Measurements from ENCODE around the gene SMIM29. TPM values are rescaled to one million over a fixed set of nuclear protein-coding genes. Genes with fewer than 3 reads are reported as not detected.

Gene SMIM29
- total and polyA plus RNA-seq, 2 experiments from 2014 or later = 5.0 to 15.9 TPM

- Mint-ChIP-seq H3K4me3 (peak overlapping the region; percentile 72), H3K27ac (peak overlapping the region; percentile 90), H3K27me3 (ENCODE audit: insufficient read depth, low read depth, poor library complexity) (peaks cover 29% of the 10 kb centered on the region), H3K4me1 (peaks cover 43% of the 10 kb centered on the region), H3K36me3 (ENCODE audit: low read depth) (no peaks in the 10 kb centered on the region), H3K9me3 (no peaks in the 10 kb centered on the region; the same call in 1 of the 3 replicates)
- no peaks in the 10 kb centered on the region for H3K79me2 ChIP-seq (replicated peaks; ENCODE audit: insufficient read depth)
- no peaks in the 10 kb centered on the region for H3K27me3 ChIP-seq (ENCODE audit: insufficient read depth)
- peak overlapping the region; percentile 77 for H3K4me2 ChIP-seq
- TF ChIP-seq POLR2AphosphoS5 (IDR thresholded peaks at IDR 0.05; ENCODE audit: low read depth) (no peak; the same call in 1 of the 2 replicates), JUNB (IDR thresholded peaks at IDR 0.05; ENCODE audit: unreplicated experiment) (no peak), EZH2phosphoT487 (IDR thresholded peaks at IDR 0.05; ENCODE audit: unreplicated experiment) (no peak), ZNF331 (CRISPR knock-in tag; IDR thresholded peaks at IDR 0.05; ENCODE audit: low read depth) (no peak), STAT1 (IDR thresholded peaks at IDR 0.05; ENCODE audit: unreplicated experiment) (no peak), NANOG (IDR thresholded peaks at IDR 0.05; ENCODE audit: borderline replicate concordance) (no peak), EZH2 (IDR thresholded peaks at IDR 0.05; ENCODE audit: low read depth, unreplicated experiment) (no peak), CREB1 (CRISPR knock-in tag; IDR thresholded peaks at IDR 0.05; ENCODE audit: low read depth) (no peak), ZNF114 (CRISPR knock-in tag; IDR thresholded peaks at IDR 0.05) (no peak)
- TF ChIP-seq, protein P1, sequence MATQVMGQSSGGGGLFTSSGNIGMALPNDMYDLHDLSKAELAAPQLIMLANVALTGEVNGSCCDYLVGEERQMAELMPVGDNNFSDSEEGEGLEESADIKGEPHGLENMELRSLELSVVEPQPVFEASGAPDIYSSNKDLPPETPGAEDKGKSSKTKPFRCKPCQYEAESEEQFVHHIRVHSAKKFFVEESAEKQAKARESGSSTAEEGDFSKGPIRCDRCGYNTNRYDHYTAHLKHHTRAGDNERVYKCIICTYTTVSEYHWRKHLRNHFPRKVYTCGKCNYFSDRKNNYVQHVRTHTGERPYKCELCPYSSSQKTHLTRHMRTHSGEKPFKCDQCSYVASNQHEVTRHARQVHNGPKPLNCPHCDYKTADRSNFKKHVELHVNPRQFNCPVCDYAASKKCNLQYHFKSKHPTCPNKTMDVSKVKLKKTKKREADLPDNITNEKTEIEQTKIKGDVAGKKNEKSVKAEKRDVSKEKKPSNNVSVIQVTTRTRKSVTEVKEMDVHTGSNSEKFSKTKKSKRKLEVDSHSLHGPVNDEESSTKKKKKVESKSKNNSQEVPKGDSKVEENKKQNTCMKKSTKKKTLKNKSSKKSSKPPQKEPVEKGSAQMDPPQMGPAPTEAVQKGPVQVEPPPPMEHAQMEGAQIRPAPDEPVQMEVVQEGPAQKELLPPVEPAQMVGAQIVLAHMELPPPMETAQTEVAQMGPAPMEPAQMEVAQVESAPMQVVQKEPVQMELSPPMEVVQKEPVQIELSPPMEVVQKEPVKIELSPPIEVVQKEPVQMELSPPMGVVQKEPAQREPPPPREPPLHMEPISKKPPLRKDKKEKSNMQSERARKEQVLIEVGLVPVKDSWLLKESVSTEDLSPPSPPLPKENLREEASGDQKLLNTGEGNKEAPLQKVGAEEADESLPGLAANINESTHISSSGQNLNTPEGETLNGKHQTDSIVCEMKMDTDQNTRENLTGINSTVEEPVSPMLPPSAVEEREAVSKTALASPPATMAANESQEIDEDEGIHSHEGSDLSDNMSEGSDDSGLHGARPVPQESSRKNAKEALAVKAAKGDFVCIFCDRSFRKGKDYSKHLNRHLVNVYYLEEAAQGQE (IDR thresholded peaks at IDR 0.05; ENCODE audit: unreplicated experiment) = no peak
- TF ChIP-seq, protein P2, sequence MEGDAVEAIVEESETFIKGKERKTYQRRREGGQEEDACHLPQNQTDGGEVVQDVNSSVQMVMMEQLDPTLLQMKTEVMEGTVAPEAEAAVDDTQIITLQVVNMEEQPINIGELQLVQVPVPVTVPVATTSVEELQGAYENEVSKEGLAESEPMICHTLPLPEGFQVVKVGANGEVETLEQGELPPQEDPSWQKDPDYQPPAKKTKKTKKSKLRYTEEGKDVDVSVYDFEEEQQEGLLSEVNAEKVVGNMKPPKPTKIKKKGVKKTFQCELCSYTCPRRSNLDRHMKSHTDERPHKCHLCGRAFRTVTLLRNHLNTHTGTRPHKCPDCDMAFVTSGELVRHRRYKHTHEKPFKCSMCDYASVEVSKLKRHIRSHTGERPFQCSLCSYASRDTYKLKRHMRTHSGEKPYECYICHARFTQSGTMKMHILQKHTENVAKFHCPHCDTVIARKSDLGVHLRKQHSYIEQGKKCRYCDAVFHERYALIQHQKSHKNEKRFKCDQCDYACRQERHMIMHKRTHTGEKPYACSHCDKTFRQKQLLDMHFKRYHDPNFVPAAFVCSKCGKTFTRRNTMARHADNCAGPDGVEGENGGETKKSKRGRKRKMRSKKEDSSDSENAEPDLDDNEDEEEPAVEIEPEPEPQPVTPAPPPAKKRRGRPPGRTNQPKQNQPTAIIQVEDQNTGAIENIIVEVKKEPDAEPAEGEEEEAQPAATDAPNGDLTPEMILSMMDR (conservative IDR thresholded peaks at IDR 0.05; ENCODE audit: low read depth in 2 of 2) = no peak
- TF ChIP-seq, protein P3, sequence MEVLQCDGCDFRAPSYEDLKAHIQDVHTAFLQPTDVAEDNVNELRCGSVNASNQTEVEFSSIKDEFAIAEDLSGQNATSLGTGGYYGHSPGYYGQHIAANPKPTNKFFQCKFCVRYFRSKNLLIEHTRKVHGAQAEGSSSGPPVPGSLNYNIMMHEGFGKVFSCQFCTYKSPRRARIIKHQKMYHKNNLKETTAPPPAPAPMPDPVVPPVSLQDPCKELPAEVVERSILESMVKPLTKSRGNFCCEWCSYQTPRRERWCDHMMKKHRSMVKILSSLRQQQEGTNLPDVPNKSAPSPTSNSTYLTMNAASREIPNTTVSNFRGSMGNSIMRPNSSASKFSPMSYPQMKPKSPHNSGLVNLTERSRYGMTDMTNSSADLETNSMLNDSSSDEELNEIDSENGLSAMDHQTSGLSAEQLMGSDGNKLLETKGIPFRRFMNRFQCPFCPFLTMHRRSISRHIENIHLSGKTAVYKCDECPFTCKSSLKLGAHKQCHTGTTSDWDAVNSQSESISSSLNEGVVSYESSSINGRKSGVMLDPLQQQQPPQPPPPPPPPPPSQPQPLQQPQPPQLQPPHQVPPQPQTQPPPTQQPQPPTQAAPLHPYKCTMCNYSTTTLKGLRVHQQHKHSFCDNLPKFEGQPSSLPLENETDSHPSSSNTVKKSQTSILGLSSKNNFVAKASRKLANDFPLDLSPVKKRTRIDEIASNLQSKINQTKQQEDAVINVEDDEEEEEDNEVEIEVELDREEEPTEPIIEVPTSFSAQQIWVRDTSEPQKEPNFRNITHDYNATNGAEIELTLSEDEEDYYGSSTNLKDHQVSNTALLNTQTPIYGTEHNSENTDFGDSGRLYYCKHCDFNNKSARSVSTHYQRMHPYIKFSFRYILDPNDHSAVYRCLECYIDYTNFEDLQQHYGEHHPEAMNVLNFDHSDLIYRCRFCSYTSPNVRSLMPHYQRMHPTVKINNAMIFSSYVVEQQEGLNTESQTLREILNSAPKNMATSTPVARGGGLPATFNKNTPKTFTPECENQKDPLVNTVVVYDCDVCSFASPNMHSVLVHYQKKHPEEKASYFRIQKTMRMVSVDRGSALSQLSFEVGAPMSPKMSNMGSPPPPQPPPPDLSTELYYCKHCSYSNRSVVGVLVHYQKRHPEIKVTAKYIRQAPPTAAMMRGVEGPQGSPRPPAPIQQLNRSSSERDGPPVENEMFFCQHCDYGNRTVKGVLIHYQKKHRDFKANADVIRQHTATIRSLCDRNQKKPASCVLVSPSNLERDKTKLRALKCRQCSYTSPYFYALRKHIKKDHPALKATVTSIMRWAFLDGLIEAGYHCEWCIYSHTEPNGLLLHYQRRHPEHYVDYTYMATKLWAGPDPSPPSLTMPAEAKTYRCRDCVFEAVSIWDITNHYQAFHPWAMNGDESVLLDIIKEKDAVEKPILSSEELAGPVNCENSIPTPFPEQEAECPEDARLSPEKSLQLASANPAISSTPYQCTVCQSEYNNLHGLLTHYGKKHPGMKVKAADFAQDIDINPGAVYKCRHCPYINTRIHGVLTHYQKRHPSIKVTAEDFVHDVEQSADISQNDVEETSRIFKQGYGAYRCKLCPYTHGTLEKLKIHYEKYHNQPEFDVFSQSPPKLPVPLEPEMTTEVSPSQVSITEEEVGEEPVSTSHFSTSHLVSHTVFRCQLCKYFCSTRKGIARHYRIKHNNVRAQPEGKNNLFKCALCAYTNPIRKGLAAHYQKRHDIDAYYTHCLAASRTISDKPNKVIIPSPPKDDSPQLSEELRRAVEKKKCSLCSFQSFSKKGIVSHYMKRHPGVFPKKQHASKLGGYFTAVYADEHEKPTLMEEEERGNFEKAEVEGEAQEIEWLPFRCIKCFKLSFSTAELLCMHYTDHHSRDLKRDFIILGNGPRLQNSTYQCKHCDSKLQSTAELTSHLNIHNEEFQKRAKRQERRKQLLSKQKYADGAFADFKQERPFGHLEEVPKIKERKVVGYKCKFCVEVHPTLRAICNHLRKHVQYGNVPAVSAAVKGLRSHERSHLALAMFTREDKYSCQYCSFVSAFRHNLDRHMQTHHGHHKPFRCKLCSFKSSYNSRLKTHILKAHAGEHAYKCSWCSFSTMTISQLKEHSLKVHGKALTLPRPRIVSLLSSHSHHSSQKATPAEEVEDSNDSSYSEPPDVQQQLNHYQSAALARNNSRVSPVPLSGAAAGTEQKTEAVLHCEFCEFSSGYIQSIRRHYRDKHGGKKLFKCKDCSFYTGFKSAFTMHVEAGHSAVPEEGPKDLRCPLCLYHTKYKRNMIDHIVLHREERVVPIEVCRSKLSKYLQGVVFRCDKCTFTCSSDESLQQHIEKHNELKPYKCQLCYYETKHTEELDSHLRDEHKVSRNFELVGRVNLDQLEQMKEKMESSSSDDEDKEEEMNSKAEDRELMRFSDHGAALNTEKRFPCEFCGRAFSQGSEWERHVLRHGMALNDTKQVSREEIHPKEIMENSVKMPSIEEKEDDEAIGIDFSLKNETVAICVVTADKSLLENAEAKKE (CRISPR knock-in tag; IDR thresholded peaks at IDR 0.05) = no peak
- TF ChIP-seq, protein P4, sequence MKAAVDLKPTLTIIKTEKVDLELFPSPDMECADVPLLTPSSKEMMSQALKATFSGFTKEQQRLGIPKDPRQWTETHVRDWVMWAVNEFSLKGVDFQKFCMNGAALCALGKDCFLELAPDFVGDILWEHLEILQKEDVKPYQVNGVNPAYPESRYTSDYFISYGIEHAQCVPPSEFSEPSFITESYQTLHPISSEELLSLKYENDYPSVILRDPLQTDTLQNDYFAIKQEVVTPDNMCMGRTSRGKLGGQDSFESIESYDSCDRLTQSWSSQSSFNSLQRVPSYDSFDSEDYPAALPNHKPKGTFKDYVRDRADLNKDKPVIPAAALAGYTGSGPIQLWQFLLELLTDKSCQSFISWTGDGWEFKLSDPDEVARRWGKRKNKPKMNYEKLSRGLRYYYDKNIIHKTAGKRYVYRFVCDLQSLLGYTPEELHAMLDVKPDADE (IDR thresholded peaks at IDR 0.05) = no peak
- ATAC-seq = peak; percentile 44
- H4K20me1 ChIP-seq (replicated peaks; ENCODE audit: insufficient read depth) = no peaks in the 10 kb centered on the region
- peak; percentile 76 for DNase-seq (ENCODE audit: low spot score)
- peak overlapping the region; percentile 53 for H3K4me3 ChIP-seq
- peaks cover 43% of the 10 kb centered on the region for H3K4me1 ChIP-seq (ENCODE audit: insufficient read depth)
- no peaks in the 10 kb centered on the region for H3K9me2 ChIP-seq (ENCODE audit: insufficient read depth)
- no peaks in the 10 kb centered on the region for H3K36me3 ChIP-seq (ENCODE audit: insufficient read depth)
- H3K27ac ChIP-seq (ENCODE audit: low read depth) = peak overlapping the region; percentile 97; the same call in 1 of the 2 replicates
- peaks cover 25% of the 10 kb centered on the region; the same call in 1 of the 2 replicates for H3F3A ChIP-seq (replicated peaks; ENCODE audit: low read depth)
- peak overlapping the region; percentile 93 for H2AFZ ChIP-seq
Observed at GRCh38 chr6:34223381-34223955, 25.3 kb downstream of the SMIM29 start.

All from GM23338 (cell line).